Cardiac muscle cell (in vitro differentiated cells and primary cell): Measurements from ENCODE around the gene PTGFRN. TPM values are rescaled to one million over a fixed set of nuclear protein-coding genes. Genes with fewer than 3 reads are reported as not detected.

Experiments
- DNase-seq, 2 donors: peaks; one replicate each; pipeline versions ENCODE4 v3.0.0 to v3.0.0-alpha.2; 2010 to 2017; ENCODE audit warnings: low read depth in 1 of 2, low spot score in 1 of 2
- H3K27ac ChIP-seq: fragments of 200-600 bp; sonication (generic); 2 replicates; pipeline ENCODE4 v1.5.1; 2016
- H3K27me3 ChIP-seq: fragments of 200-600 bp; sonication (generic); 2 replicates; pipeline ENCODE4 v1.6.0; 2016; ENCODE audit warnings: control low read depth
- H3K36me3 ChIP-seq: fragments of 200-600 bp; sonication (generic); 2 replicates; pipeline ENCODE4 v1.5.1; 2016; ENCODE audit warnings: control low read depth
- H3K4me1 ChIP-seq: fragments of 200-600 bp; sonication (generic); 2 replicates; pipeline ENCODE4 v1.8.1; 2017; ENCODE audit warnings: low read depth, mild to moderate bottlenecking, mixed run types
- H3K4me3 ChIP-seq: fragments of 200-600 bp; sonication (generic); 2 replicates; pipeline ENCODE4 v1.5.1; 2016; ENCODE audit warnings: mild to moderate bottlenecking
- H3K9me3 ChIP-seq: fragments of 200-600 bp; sonication (generic); 2 replicates; pipeline ENCODE4 v1.5.1; 2017; ENCODE audit warnings: low read depth, mild to moderate bottlenecking, control low read depth
- polyA plus RNA-seq: library from polyadenylated mRNA; unstranded; fragments of >200 nt; fragmentation: Nextera tagmentation; extraction: Ambion mirVana; gene quantifications from 2 replicates; pipeline ENCODE4 v1.2.1, GENCODE V29; 2016
- total RNA-seq: library from RNA; depleted of rRNA; stranded (reverse); fragments of >200 nt; gene quantifications from 2 replicates; pipeline ENCODE4 v1.2.3, GENCODE V29; 2016
- TF ChIP-seq, protein P1 (sequence below): IDR thresholded peaks from 2 replicates; pipeline ENCODE4 v1.5.1; 2012; ENCODE audit warnings: low read depth, mild to moderate bottlenecking, low read length

Gene PTGFRN
- total and polyA plus RNA-seq, 2 experiments from 2014 or later: 47.5 to 72.4 TPM

DNA sequence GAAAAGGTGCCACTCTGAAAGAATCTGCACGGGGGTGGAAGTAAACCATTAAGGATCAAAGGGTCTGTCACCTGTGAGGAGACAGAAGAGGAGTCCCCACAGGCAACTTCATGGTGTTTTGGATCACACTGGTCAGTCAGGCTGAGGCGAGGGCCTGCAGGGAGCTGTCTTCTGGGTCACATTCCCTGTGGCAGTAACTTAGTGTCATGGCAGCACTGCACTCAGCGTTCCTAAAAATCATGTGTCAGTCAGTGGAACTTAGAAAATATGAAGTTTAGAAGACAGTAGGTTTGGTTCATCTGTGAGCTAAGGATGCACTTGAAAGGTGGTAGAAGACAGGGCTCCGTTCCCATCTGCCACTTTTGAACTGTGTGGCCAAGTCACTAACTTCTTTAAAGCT, 48.4 kb downstream of the PTGFRN start:
- Histone ChIP-seq H3K36me3 (peaks cover 12% of the 10 kb centered on the region), H3K4me1 (peaks cover 18% of the 10 kb centered on the region), H3K9me3 (no peaks in the 10 kb centered on the region), H3K4me3 (no peak overlapping the region), H3K27ac (no peak overlapping the region), H3K27me3 (no peaks in the 10 kb centered on the region)
- TF ChIP-seq, protein P1, sequence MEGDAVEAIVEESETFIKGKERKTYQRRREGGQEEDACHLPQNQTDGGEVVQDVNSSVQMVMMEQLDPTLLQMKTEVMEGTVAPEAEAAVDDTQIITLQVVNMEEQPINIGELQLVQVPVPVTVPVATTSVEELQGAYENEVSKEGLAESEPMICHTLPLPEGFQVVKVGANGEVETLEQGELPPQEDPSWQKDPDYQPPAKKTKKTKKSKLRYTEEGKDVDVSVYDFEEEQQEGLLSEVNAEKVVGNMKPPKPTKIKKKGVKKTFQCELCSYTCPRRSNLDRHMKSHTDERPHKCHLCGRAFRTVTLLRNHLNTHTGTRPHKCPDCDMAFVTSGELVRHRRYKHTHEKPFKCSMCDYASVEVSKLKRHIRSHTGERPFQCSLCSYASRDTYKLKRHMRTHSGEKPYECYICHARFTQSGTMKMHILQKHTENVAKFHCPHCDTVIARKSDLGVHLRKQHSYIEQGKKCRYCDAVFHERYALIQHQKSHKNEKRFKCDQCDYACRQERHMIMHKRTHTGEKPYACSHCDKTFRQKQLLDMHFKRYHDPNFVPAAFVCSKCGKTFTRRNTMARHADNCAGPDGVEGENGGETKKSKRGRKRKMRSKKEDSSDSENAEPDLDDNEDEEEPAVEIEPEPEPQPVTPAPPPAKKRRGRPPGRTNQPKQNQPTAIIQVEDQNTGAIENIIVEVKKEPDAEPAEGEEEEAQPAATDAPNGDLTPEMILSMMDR: no peak
- no peak for DNase-seq

GRCh38 chr1:116958977-116959376, 49.3 kb downstream of the PTGFRN start:
- Histone ChIP-seq H3K9me3 (no peaks in the 10 kb centered on the region), H3K36me3 (peaks cover 12% of the 10 kb centered on the region), H3K4me3 (no peak overlapping the region)

GRCh38 chr1:116961606-116962005, 51.9 kb downstream of the PTGFRN start:
- Histone ChIP-seq H3K36me3 (peaks cover 12% of the 10 kb centered on the region), H3K4me1 (peaks cover 14% of the 10 kb centered on the region), H3K9me3 (no peaks in the 10 kb centered on the region), H3K4me3 (no peak overlapping the region), H3K27ac (no peak overlapping the region), H3K27me3 (no peaks in the 10 kb centered on the region)
- no peak for DNase-seq
- TF ChIP-seq, protein P1: no peak

More at GRCh38 chr1:116958977-116959376, 49.3 kb downstream of the PTGFRN start:
- Histone ChIP-seq H3K4me1 (peaks cover 18% of the 10 kb centered on the region), H3K27ac (no peak overlapping the region), H3K27me3 (no peaks in the 10 kb centered on the region)
- DNase-seq: no peak
- TF ChIP-seq, protein P1: no peak

DNA sequence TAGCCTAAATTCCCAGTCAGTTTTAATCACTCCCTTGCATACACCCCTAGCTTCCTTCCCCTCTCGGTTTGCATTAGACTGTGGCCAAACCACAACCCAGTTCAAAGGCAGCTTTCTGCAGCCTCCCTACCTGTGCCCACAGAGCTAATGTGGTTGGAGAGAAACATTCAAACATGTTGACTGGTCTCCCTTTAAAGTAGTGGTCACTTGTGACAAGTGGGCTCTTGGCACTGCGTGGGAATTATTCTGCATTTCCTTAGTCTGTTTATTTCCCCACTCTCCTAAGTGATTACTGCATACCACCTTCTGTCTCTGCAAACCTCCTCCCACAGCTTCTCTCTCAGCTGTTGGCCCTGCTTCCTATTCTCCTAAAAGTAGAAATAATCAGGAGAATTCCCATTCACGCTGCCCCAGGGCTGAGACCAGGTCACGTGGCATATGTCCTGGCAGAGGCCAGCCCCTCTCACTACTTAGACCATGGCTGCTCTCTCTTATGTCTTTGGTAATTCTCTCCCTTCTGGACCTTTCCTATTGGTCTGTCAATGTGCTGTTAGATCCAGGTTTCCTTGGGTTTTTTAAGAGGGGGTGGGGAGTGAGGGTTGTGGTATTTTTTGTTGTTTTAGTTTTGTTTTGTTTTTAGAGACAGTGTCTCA, 53.4 kb downstream of the PTGFRN start:
- no peak overlapping the region for H3K4me3 ChIP-seq
- no peaks in the 10 kb centered on the region for H3K27me3 ChIP-seq
- peaks cover 2% of the 10 kb centered on the region for H3K4me1 ChIP-seq
- no peaks in the 10 kb centered on the region for H3K9me3 ChIP-seq
- TF ChIP-seq, protein P1: no peak
- H3K27ac ChIP-seq: no peak overlapping the region
- DNase-seq: no peak
- peaks cover 22% of the 10 kb centered on the region for H3K36me3 ChIP-seq

DNA sequence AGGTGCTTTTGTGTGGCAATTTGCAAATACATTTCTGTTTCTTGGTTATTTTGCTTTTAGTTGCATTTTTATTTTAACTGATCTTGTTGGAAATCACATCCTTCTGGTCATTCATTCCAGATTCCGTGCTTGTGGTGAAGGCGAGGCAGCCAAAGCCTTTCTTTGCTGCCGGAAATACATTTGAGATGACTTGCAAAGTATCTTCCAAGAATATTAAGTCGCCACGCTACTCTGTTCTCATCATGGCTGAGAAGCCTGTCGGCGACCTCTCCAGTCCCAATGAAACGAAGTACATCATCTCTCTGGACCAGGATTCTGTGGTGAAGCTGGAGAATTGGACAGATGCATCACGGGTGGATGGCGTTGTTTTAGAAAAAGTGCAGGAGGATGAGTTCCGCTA, 57.1 kb downstream of the PTGFRN start:
- TF ChIP-seq, protein P1: no peak
- DNase-seq: no peak

More for the DNA sequence above, 57.1 kb downstream of the PTGFRN start:
- H3K27me3 ChIP-seq: no peaks in the 10 kb centered on the region
- no peak overlapping the region for H3K27ac ChIP-seq
- H3K36me3 ChIP-seq: peaks cover 28% of the 10 kb centered on the region
- no peak overlapping the region for H3K4me3 ChIP-seq
- H3K9me3 ChIP-seq: no peaks in the 10 kb centered on the region
- H3K4me1 ChIP-seq: no peaks in the 10 kb centered on the region
